Fibroblast of skin of right biceps (primary cell): Measurements from ENCODE around the gene SCAPER.
"Not testable (repeated sequence)": the region's sequence is repeated elsewhere in the genome, so short reads cannot be mapped to it uniquely, and the experiment has no call there.

Experiments
- DNase-seq: peaks from one replicate; pipeline ENCODE4 v3.0.0-alpha.2; 2013

The SCAPER gene

DNA sequence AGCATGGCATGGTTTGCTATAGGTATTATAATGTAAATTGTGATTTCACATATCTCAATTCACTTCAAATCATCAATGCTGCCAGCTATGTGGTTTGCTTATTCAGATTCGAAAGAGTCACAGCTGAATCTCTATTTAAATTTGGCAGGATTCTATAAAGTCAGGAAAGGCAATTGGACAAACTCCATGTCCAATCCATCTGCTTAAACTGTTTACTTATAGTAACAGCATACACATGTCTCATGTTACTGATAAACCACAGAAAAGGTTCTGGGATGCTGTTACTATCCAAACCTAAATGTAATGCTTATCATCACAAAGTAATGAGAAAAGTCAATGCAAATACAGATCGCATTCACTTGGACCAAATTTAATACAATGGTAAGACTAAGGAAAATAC lies 338.9 kb downstream of the SCAPER start:
- DNase-seq = peak; percentile 11

DNA sequence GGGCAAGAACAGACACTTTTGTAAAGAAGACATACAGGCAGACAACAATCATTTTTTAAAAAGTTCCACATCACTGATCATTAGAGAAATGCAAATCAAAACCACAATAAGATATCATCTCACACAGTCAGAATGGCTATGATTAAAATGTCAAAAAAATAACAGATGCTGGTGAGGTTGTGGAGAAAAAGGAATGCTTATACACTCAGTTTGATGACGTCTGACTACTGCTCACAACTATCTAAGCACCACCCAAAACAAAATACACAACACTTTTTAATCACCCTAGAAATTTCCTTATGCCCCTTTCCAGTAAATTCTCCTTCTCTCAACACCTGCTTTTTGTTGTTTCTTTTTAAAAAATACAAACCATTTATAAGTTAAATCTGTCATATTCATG lies 339.8 kb downstream of the SCAPER start:
- DNase-seq = peak; percentile 16

DNA sequence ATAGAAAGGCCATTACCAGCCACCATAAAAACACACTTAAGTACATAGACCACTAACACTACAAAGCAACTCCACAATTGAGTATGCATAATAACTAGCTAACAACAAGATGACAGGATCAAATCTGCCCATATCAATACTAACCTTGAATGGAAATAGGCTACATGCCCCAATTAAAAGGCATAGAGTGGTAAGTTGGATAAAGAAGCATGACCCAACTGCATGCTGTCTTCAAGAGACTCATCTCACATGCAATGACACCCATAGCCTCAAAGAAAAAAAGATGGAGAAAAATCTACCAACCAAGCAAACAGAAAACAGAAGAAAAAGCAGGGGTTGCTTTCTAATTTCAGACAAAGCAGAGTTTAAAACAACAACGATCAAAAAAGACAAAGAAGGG lies 349.9 kb downstream of the SCAPER start:
- no peak for DNase-seq

DNA sequence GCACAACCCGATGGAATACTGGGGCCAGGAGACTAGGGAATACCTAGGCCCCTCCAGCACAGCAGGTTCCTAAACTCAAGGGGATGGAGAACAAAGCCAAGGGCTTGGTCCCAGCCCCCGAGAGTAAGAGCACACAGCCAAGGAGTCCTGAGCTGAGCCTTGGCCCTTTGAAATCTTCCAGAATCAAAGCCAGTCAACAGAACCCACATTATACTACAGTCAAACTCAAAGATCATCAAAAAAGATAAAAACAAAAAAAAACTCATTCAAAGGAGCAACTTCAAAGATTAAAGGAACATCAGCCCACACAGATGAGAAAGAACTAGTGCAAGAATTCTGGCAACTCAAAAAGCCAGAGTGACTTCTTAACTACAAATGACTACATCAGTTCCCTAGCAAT lies 351.6 kb downstream of the SCAPER start:
- DNase-seq = no peak

DNA sequence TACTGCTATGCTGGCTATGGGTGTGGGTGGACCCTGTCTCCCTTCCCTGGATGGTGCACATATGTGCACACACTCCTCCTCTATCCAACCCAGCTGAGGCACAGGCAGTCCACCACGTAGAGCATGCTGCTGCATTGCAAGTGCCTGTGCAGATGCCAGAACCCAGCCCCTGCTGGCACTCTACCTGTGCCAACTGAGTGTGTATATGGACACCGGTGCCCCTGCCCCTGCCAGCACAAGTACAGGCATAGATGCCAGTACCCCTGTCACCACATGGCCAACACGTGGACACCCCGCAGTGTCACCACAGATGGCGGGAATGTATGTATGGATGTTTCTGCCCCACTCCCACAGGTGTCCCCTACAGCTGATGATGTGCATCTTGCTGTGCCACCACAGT lies 352.0 kb downstream of the SCAPER start:
- DNase-seq = no peak

DNA sequence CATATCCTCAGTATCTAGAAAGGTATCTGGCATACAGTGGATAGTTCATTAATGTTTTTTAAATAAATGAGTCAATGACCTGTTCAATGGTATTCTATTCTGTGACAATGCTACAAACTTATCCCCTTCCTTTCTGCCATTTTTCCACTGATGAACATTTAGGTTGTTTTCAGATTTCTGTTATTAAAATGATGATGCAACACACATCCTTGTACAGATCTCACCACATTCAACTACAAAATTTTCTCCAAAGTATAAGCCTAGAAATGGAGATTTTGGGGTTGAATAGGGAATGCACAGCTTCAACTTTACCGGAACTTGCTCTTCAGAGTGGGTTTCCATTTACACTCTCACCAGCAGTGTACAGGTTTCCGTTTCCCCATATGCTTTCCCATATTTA lies 358.3 kb downstream of the SCAPER start:
- DNase-seq = no peak

DNA sequence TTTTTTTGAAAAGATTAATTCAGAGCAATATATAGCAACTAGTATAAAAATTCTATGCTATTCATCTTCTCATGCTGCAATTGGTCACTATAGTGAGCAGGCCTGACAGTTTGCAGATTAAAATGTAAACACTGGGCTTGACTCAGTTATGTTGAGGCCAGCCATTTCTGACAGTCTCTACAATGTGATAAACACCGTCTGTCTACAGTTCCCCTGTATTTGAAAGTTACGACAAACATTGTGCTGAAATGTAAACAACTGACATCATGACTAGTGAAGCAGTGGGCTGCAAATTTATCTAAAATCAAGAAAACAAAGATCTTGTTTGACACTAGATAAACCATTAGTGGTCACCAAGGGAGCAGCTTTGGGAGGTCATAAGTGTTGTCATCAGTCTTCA lies 371.1 kb downstream of the SCAPER start:
- no peak for DNase-seq

DNA sequence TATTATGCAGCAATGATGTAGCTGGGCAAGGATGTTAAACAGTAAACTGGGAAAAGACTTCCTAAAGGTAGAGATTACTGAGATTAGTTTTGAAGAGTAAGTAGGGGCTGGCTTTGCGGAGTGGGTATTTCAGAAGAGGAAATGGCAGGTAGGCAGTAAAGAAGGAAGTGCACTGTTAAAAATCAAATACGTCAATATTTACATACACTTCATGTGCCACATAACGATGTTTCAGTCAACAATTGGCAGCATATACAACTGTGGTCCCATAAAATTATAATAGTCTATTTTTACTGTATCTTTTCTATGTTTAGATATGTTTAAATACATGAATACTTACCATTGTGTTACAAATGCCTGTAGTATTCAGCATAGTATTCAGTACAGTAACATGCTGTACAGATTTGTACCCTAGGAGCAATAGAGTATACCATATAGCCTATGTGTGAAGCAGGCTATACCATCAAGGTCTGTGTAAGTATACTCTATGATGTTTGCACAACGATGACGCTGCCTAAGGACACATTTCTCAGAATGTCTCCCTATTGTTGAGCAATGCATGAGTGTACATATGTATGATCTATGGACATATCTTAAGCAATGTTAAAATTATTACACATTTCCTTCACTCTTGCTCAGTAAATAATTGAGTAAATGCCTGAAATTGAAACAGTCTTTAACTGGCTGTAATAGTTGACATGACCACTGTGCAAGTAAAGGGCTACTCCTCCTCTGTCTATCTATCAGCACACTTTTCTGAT lies 371.9 kb downstream of the SCAPER start:
- DNase-seq = peak; percentile 10

DNA sequence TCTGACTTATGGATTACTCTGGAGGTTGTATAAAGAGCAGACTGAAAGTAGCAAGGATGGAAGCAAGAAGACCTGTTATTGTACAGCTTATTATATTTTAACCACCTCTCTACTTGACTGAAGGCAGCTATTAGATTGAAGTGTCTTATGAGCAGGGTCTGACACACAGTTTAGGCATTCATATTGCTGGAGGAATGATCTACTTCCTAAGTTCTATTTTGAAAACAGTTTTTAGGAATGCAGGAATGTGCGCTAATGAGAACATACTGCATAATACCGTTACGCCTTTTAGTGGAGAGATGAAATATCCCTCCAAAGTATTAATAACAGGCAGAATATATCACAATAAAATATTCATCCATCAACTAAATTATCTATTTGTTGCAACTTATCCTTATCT lies 375.2 kb downstream of the SCAPER start:
- peak; percentile 71 for DNase-seq

DNA sequence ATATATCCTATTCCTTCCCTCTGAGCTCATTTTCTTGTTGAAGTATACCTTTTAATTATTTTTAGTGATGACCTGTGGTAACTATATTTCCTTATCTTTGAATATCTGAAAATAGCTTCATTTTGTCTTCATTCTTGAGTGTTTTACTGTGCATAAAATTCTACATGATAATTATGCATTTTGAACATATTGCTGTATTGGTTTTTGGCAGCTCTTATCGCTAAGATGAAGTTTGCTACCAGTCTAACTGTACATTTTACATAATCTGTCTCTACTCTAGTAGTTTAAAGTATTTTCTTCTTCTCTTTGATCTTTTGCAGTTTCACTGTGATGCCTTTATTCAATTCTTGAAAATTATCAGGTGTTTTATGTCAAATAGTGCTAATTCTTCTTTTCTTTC lies 379.0 kb downstream of the SCAPER start:
- no peak for DNase-seq

DNA sequence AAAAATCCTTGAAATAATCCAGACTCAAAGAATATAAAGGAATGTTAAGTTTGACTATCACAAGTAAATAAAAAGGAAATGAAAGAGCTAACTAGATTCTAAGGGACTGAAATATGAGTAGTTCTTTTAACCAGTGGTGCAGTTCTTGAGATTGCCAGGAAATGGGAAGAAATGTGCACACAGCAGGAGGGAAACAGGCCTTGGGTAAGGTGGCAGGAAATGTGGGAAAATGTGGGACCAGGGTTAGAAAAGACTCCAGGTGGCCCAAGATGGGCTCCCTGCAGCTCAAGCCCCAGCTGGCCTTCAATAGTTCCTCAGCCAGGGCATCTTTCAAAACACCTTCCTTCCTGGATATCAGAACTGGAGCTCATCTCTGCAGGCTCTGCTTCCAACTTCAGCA lies 387.2 kb downstream of the SCAPER start:
- DNase-seq = no peak

DNA sequence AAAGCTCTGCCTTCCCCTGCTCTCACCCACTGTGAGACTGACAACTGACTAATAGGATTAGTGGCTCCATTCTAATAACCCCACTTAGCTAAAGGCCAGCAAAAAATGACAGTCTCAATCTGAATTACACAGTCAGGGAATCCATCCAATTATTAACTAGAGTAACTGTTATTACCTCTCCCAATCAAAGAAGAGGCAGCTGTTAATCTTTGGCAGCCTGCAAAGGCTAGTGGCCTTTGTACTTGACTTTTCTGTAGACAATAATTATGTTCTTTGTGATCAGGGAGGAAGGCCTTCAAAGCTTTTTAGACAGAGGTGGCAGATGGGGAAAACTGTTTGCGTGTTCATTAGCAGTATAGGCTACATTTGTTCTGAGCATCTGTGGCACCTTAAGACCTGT lies 390.9 kb downstream of the SCAPER start:
- DNase-seq = no peak

DNA sequence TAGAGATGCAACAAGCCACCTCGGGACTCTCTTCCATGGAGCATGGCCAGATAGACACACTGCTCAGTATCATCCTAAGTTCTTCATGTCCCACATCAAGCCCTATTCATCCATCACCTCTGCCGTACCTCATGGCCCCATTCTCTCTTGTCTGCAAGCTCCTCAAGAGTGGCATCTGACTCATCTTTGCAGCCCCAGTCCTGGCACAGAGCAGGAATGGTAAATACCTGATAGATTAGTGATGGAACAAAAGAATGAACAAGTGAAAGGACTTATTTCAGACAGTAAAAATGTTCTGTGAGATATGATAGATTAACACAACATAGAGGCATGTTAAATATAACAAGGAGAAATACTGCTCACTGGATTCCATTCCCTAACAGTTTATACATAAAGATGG lies 392.2 kb downstream of the SCAPER start:
- peak; percentile 28 for DNase-seq

DNA sequence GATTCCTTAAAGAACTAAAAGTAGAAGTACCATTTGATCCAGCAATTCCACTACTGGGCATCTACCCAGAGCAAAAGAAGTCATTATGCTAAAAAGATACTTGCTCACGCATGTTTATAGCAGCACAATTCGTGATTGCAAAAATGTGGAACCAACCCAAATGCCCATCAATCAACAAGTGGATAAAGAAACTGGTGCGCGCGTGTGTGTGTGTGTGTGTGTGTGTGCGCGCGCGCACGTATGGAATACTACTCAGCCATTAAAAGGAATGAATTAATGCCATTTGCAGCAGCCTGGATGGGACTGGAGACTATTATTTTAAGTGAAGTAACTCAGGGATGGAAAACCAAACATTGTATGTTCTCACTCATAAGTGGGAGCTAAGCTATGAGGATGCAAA lies 394.5 kb downstream of the SCAPER start:
- DNase-seq = not testable (repeated sequence)

DNA sequence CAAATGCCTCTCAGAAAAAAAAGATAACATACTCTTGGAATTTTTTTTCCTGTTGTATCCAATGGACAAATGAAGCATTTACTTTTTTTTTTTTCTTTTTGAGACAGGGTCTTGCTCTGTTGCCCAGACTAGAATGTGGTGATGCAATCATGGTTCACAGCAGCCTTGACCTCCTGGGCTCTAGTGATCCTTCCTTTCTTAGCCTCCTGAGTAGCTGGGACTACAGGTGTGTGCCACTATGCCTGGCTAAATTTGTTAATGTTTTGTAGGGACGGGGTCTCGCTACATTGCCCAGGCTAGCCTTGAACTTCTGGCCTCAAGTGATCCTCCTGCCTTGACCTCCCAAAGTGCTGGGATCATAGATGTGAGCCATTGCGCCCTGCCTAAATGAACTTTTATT lies 401.3 kb downstream of the SCAPER start:
- no peak for DNase-seq

DNA sequence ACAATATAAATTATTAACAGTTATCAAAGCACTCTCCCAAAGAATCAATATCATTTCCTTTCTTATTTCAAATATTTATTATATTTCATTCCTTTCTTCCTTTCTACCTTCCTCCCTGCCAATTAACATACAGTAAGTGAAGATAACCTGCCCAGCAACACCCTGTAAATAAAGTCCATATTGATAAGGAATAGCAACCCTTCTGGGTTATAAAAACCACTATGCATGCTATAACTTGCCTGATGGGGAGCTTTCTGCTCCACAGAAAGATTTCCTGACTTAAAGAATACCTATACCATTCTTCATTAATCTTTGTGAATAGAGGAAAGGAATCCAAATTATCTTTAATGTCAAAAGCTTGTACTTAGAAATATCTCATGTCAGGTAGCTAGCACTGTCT lies 402.0 kb downstream of the SCAPER start:
- no peak for DNase-seq

DNA sequence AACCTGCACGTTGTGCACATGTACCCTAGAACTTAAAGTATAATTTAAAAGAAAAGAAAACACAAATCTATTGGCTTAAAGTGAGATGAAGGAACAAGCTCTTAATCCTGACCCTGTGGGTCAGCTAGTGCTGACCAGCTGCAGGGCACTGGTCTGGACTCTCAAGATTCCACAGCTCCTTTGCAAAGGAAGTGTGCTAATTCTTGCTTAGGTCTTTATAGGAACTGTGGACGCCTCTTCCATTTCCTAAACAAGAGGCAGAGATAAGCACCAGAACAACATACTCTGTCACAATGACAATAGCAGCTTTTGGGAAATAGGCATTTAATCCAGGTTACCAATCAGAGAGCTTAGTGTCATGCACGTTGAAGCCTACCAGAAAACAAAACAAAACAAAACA lies 402.5 kb downstream of the SCAPER start:
- DNase-seq = no peak

DNA sequence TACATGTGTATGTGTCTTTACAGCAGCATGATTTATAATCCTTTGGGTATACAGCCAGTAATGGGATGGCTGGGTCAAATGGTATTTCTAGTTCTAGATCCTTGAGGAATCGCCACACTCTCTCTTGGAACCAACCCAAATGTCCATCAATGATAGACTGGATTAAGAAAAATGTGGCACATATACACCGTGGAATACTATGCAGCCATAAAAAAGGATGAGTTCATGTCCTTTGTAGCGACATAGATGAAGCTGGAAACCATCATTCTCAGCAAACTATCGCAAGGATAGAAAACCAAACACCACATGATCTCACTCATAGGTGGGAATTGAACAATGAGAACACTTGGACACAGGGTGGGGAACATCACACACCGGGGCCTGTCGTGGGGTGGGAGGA lies 403.0 kb downstream of the SCAPER start:
- not testable (repeated sequence) for DNase-seq

DNA sequence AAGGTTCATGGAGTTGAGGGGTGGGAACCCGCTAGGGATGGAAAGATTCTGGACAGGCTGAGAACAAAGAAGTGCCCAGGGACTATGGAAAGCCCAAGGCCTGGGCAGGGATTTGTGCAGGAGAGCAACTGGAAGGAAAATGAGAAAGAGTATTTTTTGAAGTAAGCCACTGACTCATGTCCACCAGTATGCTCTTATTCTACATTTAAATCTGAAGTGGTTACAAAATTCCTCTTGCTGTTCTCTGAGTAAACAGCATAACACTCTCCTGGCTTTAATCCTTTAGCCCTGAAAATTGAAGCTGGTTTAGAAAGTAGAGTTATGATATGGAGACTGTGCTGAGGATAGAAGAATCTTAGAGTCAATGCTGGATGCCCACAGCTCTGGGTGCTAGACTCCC lies 403.4 kb downstream of the SCAPER start:
- DNase-seq = no peak

DNA sequence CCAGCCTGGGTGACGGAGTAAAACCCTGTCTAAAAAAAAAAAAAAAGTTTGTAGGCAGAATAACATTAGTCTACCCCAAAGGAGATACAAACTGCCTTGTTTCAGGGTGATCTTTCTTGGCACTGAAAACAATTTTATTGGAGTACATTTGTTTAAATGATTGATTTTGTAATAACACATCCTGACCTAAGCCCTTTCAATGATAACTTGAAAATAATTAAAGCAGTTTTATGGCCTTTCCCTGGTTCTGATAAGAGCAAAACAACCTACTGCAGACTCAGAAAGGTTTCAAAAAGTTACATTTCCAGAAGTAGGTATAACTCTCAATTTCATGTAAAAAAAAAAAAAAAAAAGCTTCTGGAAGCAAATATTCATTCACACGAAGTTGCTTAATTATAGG lies 404.1 kb downstream of the SCAPER start:
- no peak for DNase-seq

DNA sequence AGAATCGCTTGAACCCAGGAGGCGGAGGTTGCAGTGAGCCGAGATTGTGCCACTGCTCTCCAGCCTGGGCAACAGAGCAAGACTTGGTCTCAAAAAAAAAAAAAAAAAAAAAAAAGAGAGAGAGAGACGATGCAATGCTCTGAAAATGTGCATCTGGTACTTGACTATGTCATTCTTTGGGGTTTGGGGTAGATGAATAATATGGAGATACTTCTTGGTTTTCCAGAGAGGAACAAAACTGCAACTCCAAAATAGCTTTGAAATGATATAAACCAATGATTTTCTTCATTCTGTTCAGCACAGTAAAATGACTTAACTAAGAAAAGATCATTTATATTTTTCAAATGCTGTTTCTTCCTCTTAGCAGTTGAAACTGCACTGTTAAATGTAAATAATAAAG lies 409.7 kb downstream of the SCAPER start:
- peak; percentile 21 for DNase-seq

DNA sequence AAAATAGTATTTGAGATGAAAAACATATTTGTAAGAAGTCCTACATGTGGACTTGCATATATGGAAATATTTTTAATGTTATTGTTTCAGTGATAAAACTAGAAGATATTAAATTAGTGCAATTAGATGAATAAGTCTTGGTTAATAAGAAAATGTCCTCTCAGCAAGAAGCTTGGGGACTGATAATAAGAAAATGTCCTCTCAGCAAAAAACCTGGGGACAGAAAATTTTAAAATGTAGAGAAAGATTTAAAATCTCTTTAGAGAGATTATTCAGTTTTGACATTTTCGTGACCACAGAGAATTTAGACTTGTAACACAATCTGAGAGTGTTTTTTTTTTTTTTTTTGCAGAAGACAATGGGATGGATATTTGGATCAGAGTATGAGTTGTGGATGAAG lies 412.6 kb downstream of the SCAPER start:
- no peak for DNase-seq

DNA sequence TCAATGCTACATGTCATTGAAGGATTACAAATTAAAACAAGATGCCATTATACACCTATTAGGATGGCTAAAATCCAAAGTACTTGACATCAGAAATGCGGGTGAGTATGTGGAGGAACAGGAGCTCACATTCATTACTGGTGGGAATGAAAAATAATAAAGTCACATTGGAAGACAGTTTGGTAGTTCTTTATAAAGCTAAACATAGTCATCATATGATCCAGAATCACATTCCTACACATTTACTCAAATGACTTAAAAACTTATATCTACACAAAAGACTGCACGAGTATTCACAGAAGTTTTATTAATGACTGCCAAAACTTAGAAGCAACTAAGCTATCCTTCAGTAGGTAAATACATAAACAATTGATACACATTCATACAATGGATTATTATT lies 421.4 kb downstream of the SCAPER start:
- no peak for DNase-seq

DNA sequence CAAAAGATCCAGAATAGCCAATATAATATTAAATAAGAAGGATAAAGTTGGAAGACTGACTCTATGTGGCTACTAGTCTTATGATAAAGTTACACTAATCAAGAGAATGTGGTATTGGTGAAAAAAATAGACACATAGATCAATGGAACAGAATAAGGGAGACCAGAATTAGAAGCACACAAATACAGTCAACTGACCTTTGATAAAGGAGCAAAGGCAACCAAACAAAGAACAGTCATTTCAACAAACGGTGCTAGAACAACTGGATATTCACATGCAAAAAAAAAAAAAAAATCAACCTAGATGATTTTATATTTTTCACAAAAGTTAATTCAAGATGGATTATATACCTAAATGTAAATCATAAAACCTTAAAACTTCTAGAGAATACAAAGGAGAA lies 422.1 kb downstream of the SCAPER start:
- DNase-seq = no peak

DNA sequence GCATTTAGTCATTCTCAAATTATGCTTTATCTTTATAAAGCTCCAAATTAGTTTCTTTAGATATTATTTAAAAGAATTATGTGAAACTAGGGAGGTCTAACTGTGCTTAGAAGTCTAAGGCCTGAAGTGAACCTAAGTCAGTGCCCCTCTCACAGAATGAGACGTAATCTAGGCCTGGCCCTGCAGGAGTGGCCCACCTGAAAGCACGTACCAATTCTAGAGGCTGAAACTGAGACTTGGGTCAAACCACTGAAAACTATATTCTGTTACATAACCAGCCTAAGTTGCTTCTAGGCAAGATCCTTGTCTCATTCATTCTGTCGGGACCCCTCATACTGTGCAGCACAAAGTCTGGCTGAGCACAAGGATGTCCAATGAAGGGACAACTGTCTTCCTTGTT lies 424.9 kb downstream of the SCAPER start:
- DNase-seq = no peak

DNA sequence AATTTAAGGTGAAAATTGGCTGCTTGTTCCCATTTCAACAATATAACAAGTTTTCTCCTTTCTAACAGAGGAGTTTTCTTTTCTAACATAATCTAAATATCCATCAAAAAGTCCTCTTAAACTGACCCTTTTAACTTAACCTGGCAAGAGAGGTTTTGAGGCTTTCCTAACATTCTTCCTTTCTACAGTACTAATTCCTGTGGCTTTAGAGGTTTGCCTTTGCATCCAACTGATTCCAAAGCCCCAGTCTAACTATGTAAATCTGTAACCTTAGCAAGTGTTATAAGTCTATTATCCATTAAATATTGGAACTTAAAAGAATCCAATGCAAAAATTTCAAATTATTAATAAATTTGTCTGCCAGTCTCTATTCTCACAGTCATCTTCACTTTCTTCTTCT lies 434.4 kb downstream of the SCAPER start:
- peak; percentile 42 for DNase-seq
